Left lung (tissue), 10 donors: ENCODE results near the gene SOAT2. TPM values are rescaled to one million over a fixed set of nuclear protein-coding genes. Genes with fewer than 3 reads are reported as not detected.
A peak's percentile ranks its signal among the peaks of the same experiment; 100 is the strongest.

Experiments used
- ATAC-seq: fragments of 200-7000 bp; cut with Tn5 transposase; one replicate; pipeline ENCODE4 v1.9.1; 2020; ENCODE audit warnings: moderate library complexity
- DNase-seq, 4 donors: peaks; one replicate each; pipeline ENCODE4 v3.0.0-alpha.2; 2013 to 2020
- H3K27ac ChIP-seq, 2 donors: fragments of 200-600 bp; sonication (generic) in 1 of 2; one replicate each; pipeline versions ENCODE4 v1.5.0 to v1.8.0; 2020 to 2021
- H3K27me3 ChIP-seq, 2 donors: fragments of 200-600 bp; sonication (generic) in 1 of 2; one replicate each; pipeline versions ENCODE4 v1.5.0 to v1.8.0; 2020 to 2021
- H3K36me3 ChIP-seq, 2 donors: fragments of 200-600 bp; sonication (generic) in 1 of 2; one replicate each; pipeline versions ENCODE4 v1.5.0 to v1.8.0; 2020 to 2021
- H3K4me1 ChIP-seq, 2 donors: fragments of 200-600 bp; one replicate each; pipeline ENCODE4 v1.8.0; 2021
- H3K4me3 ChIP-seq, 2 donors: fragments of 200-600 bp; sonication (generic) in 1 of 2; one replicate each; pipeline versions ENCODE4 v1.5.0 to v1.8.0; 2020 to 2021; ENCODE audit warnings: mild to moderate bottlenecking in 1 of 2
- H3K9me3 ChIP-seq, 2 donors: fragments of 200-600 bp; sonication (generic) in 1 of 2; one replicate each; pipeline versions ENCODE4 v1.5.0 to v1.8.0; 2020 to 2021
- intact Hi-C, 2 donors: fragments of 100-400 bp; cut with DNase I; formaldehyde crosslinking; loops; one replicate each; pipeline versions ENCODE4 v1.11.2 to v1.14.2; 2022
- polyA plus RNA-seq, 6 donors: library from polyadenylated mRNA; unstranded; fragments of 120-200 nt; gene quantifications; one replicate each; pipeline ENCODE4 v1.2.1, GENCODE V29; 2013; ENCODE audit not compliant: insufficient read length in 6 of 6
- total RNA-seq, 2 donors: library from RNA; stranded (reverse); fragmentation: NEBNext Ultra II Directional; extraction: Animal tissue kit (Norgen Biotek cat#: 25700); gene quantifications; one replicate each; pipeline ENCODE4 v1.2.1, GENCODE V29; 2021
- TF ChIP-seq, protein P1 (sequence below), 2 donors: fragments of 200-600 bp; sonication (generic) in 1 of 2; IDR thresholded peaks; one replicate each; pipeline versions ENCODE4 v1.5.0 to v1.8.0; 2021; ENCODE audit warnings: antibody characterized with exemption in 2 of 2
- donor health status: DM: no; HTN: yes; CAD: no.
- donor health status: DM: no; HTN: no; CAD: no.

Gene SOAT2
- total and polyA plus RNA-seq, 8 donors, result 0.13 to 0.42 (median 0.19) TPM; not detected in 2

- DNase-seq (peak; percentile 84 to 95 (median 90)), ATAC-seq (peak; percentile 72)
- H3K4me1 ChIP-seq, result peaks cover 11 to 61% of the 10 kb centered on the region in 2 donors
- H3K9me3 ChIP-seq, result no peaks in the 10 kb centered on the region
- H3K36me3 ChIP-seq, result no peaks in the 10 kb centered on the region
- intact Hi-C loops, result loop anchor here in 1 of 2 donors (2.0 kb wide), 1 partner anchor 34 kb away; no protein-coding TSS in a partner anchor
- TF ChIP-seq, protein P1, sequence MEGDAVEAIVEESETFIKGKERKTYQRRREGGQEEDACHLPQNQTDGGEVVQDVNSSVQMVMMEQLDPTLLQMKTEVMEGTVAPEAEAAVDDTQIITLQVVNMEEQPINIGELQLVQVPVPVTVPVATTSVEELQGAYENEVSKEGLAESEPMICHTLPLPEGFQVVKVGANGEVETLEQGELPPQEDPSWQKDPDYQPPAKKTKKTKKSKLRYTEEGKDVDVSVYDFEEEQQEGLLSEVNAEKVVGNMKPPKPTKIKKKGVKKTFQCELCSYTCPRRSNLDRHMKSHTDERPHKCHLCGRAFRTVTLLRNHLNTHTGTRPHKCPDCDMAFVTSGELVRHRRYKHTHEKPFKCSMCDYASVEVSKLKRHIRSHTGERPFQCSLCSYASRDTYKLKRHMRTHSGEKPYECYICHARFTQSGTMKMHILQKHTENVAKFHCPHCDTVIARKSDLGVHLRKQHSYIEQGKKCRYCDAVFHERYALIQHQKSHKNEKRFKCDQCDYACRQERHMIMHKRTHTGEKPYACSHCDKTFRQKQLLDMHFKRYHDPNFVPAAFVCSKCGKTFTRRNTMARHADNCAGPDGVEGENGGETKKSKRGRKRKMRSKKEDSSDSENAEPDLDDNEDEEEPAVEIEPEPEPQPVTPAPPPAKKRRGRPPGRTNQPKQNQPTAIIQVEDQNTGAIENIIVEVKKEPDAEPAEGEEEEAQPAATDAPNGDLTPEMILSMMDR (IDR thresholded peaks at IDR 0.05), result peak; percentile 96
- peak overlapping the region; percentile 66 to 70 for H3K27ac ChIP-seq
- H3K27me3 ChIP-seq, result peaks cover 0 to 34% of the 10 kb centered on the region in 2 donors
- H3K4me3 ChIP-seq, result no peak overlapping the region
Measured at GRCh38 chr12:53099071-53099882, 4.0 kb upstream of the SOAT2 start.

- Histone ChIP-seq H3K36me3 (no peaks in the 10 kb centered on the region), H3K9me3 (no peaks in the 10 kb centered on the region), H3K4me3 (no peak overlapping the region), H3K4me1 (peaks cover 11 to 61% of the 10 kb centered on the region in 2 donors), H3K27ac (no peak overlapping the region), H3K27me3 (peaks cover 0 to 34% of the 10 kb centered on the region in 2 donors)
- TF ChIP-seq, protein P1 (IDR thresholded peaks at IDR 0.05), result no peak
- ATAC-seq (no peak), DNase-seq (no peak)
- intact Hi-C loops, result no loop called here
Measured at GRCh38 chr12:53100466-53101151, 2.7 kb upstream of the SOAT2 start.

GRCh38 chr12:53101266-53101665 is 2.0 kb upstream of the SOAT2 start:
- H3K4me1 ChIP-seq, result peaks cover 11 to 56% of the 10 kb centered on the region in 2 donors
- no peak for ATAC-seq
- H3K4me3 ChIP-seq, result no peak overlapping the region
- H3K27ac ChIP-seq, result no peak overlapping the region
- peaks cover 0 to 30% of the 10 kb centered on the region in 2 donors for H3K27me3 ChIP-seq
- H3K9me3 ChIP-seq, result no peaks in the 10 kb centered on the region
- TF ChIP-seq, protein P1 (IDR thresholded peaks at IDR 0.05), result no peak
- intact Hi-C loops, result no loop called here
- H3K36me3 ChIP-seq, result no peaks in the 10 kb centered on the region
- DNase-seq, result no peak

DNA sequence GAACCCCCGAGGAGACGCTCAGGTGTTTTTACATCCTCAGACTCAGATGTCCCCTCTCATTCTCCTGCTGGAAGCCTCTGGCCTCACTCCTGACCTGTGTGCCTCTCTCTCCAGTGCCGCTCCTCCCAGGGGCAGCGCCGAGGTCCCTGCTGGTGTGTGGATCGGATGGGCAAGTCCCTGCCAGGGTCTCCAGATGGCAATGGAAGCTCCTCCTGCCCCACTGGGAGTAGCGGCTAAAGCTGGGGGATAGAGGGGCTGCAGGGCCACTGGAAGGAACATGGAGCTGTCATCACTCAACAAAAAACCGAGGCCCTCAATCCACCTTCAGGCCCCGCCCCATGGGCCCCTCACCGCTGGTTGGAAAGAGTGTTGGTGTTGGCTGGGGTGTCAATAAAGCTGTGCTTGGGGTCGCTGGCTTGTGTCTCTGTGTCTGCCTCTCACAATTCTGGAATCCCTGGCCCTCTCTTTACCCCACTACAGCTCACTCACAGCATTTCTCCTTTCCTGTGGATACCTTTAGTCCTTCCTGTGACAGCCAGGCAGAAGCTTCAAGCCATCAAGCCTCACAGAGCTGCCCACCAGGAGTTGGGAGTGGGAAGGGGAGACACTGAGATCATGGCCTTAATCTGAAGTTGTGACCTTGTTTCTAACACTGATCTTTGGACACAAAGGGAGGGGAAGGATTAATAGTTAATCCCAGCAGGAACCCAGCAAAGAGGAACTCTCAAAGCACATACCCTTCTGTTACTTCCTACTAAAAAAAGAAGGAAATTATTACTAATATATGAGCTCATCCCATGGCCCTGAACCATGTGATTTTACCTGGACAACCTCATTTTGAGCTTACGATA is 1.1 kb upstream of the SOAT2 start:
- intact Hi-C loops, result no loop called here
- H3K4me3 ChIP-seq, result no peak overlapping the region
- peaks cover 11 to 47% of the 10 kb centered on the region in 2 donors for H3K4me1 ChIP-seq
- TF ChIP-seq, protein P1 (IDR thresholded peaks at IDR 0.05), result no peak
- no peak overlapping the region for H3K27ac ChIP-seq
- no peaks in the 10 kb centered on the region for H3K9me3 ChIP-seq
- peaks cover 0 to 21% of the 10 kb centered on the region in 2 donors for H3K27me3 ChIP-seq
- no peaks in the 10 kb centered on the region for H3K36me3 ChIP-seq
- peak in 1 of 4 donors; percentile 55 for DNase-seq
- no peak for ATAC-seq
